ENCODE results near the gene FBXL5.
"Not testable (repeated sequence)": the region's sequence is repeated elsewhere in the genome, so short reads cannot be mapped to it uniquely, and the experiment has no call there.

FBXL5 gene

GRCh38 chr4:15652841-15653240, 2.3 kb downstream of the FBXL5 start:
- Histone ChIP-seq H3K27ac (ENCODE audit: low read length) (no peak overlapping the region), H3K9me3 (ENCODE audit: control insufficient read depth, insufficient read depth, low read length) (no peaks in the 10 kb centered on the region), H3K27me3 (ENCODE audit: control insufficient read depth, insufficient read depth, low read length) (no peaks in the 10 kb centered on the region), H3K4me3 (ENCODE audit: low read length) (no peak overlapping the region), H3K4me1 (ENCODE audit: control insufficient read depth, insufficient read depth, low read length) (no peaks in the 10 kb centered on the region), H3K36me3 (ENCODE audit: control insufficient read depth, insufficient read depth, low read length) (no peaks in the 10 kb centered on the region)
- no peak for DNase-seq (ENCODE audit: low read depth, low spot score)
- WGBS (ENCODE audit: insufficient coverage, insufficient read length) = 100% methylated on average over 3 of the region's 4 CpGs

GRCh38 chr4:15652191-15652590, 3.0 kb downstream of the FBXL5 start:
- Histone ChIP-seq H3K27me3 (ENCODE audit: control insufficient read depth, insufficient read depth, low read length) (no peaks in the 10 kb centered on the region), H3K9me3 (ENCODE audit: control insufficient read depth, insufficient read depth, low read length) (no peaks in the 10 kb centered on the region), H3K36me3 (ENCODE audit: control insufficient read depth, insufficient read depth, low read length) (no peaks in the 10 kb centered on the region), H3K4me3 (ENCODE audit: low read length) (no peak overlapping the region), H3K4me1 (ENCODE audit: control insufficient read depth, insufficient read depth, low read length) (no peaks in the 10 kb centered on the region), H3K27ac (ENCODE audit: low read length) (no peak overlapping the region)
- DNase-seq (ENCODE audit: low read depth, low spot score) = no peak
- WGBS (ENCODE audit: insufficient coverage, insufficient read length) = no CpG with 5 or more reads among the region's 1 CpG

GRCh38 chr4:15651676-15652075, 3.5 kb downstream of the FBXL5 start:
- H3K4me1 ChIP-seq (ENCODE audit: control insufficient read depth, insufficient read depth, low read length) = no peaks in the 10 kb centered on the region
- H3K4me3 ChIP-seq (ENCODE audit: low read length) = no peak overlapping the region

GRCh38 chr4:15649914-15650545, 5.1 kb downstream of the FBXL5 start:
- Histone ChIP-seq H3K4me3 (ENCODE audit: low read length) (no peak overlapping the region), H3K4me1 (ENCODE audit: control insufficient read depth, insufficient read depth, low read length) (no peaks in the 10 kb centered on the region), H3K27ac (ENCODE audit: low read length) (no peak overlapping the region), H3K9me3 (ENCODE audit: control insufficient read depth, insufficient read depth, low read length) (no peaks in the 10 kb centered on the region), H3K36me3 (ENCODE audit: control insufficient read depth, insufficient read depth, low read length) (no peaks in the 10 kb centered on the region), H3K27me3 (ENCODE audit: control insufficient read depth, insufficient read depth, low read length) (no peaks in the 10 kb centered on the region)
- WGBS (ENCODE audit: insufficient coverage, insufficient read length) = no CpG with 5 or more reads among the region's 5 CpGs
- no peak for DNase-seq (ENCODE audit: low read depth, low spot score)

More at GRCh38 chr4:15651676-15652075, 3.5 kb downstream of the FBXL5 start:
- Histone ChIP-seq H3K36me3 (ENCODE audit: control insufficient read depth, insufficient read depth, low read length) (no peaks in the 10 kb centered on the region), H3K27me3 (ENCODE audit: control insufficient read depth, insufficient read depth, low read length) (no peaks in the 10 kb centered on the region), H3K27ac (ENCODE audit: low read length) (no peak overlapping the region), H3K9me3 (ENCODE audit: control insufficient read depth, insufficient read depth, low read length) (no peaks in the 10 kb centered on the region)
- no CpG with 5 or more reads among the region's 2 CpGs for WGBS (ENCODE audit: insufficient coverage, insufficient read length)
- DNase-seq (ENCODE audit: low read depth, low spot score) = no peak

GRCh38 chr4:15648600-15648999, 6.6 kb downstream of the FBXL5 start:
- H3K4me1 ChIP-seq (ENCODE audit: control insufficient read depth, insufficient read depth, low read length) = no peaks in the 10 kb centered on the region
- H3K4me3 ChIP-seq (ENCODE audit: low read length) = no peak overlapping the region
- H3K27me3 ChIP-seq (ENCODE audit: control insufficient read depth, insufficient read depth, low read length) = no peaks in the 10 kb centered on the region
- H3K9me3 ChIP-seq (ENCODE audit: control insufficient read depth, insufficient read depth, low read length) = no peaks in the 10 kb centered on the region
- no peaks in the 10 kb centered on the region for H3K36me3 ChIP-seq (ENCODE audit: control insufficient read depth, insufficient read depth, low read length)
- no peak for DNase-seq (ENCODE audit: low read depth, low spot score)
- WGBS (ENCODE audit: insufficient coverage, insufficient read length) = no CpG with 5 or more reads among the region's 2 CpGs
- H3K27ac ChIP-seq (ENCODE audit: low read length) = no peak overlapping the region

DNA sequence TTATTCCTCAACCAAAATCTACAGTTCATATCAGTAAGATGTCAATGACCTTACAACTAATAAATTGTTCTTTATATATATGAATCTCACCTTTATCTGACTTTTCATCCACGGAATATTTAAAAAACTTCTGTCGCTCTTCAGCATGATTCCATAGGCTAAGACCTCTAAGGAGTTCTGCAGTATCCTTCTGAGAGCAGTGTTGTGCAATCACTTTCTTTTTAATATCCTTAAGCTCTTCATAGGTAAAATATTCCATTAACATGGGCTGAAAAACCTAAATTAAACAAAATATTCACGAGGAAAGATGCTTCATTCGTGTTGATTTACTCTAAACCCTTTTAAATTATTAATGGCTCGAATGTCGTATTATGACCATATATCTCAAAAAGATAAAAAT, 16.7 kb downstream of the FBXL5 start:
- no peaks in the 10 kb centered on the region for H3K27me3 ChIP-seq (ENCODE audit: control insufficient read depth, insufficient read depth, low read length)
- no peak for DNase-seq (ENCODE audit: low read depth, low spot score)
- no peaks in the 10 kb centered on the region for H3K4me1 ChIP-seq (ENCODE audit: control insufficient read depth, insufficient read depth, low read length)
- H3K4me3 ChIP-seq (ENCODE audit: low read length) = no peak overlapping the region
- no peaks in the 10 kb centered on the region for H3K9me3 ChIP-seq (ENCODE audit: control insufficient read depth, insufficient read depth, low read length)
- peaks cover 2% of the 10 kb centered on the region for H3K36me3 ChIP-seq (ENCODE audit: control insufficient read depth, insufficient read depth, low read length)
- no peak overlapping the region for H3K27ac ChIP-seq (ENCODE audit: low read length)
- WGBS (ENCODE audit: insufficient coverage, insufficient read length) = no CpG with 5 or more reads among the region's 6 CpGs

- WGBS (ENCODE audit: insufficient coverage, insufficient read length) = no CpG with 5 or more reads among the region's 1 CpG
- Histone ChIP-seq H3K9me3 (ENCODE audit: control insufficient read depth, insufficient read depth, low read length) (no peaks in the 10 kb centered on the region), H3K27ac (ENCODE audit: low read length) (no peak overlapping the region), H3K4me1 (ENCODE audit: control insufficient read depth, insufficient read depth, low read length) (no peaks in the 10 kb centered on the region), H3K36me3 (ENCODE audit: control insufficient read depth, insufficient read depth, low read length) (peaks cover 2% of the 10 kb centered on the region), H3K27me3 (ENCODE audit: control insufficient read depth, insufficient read depth, low read length) (no peaks in the 10 kb centered on the region), H3K4me3 (ENCODE audit: low read length) (no peak overlapping the region)
- no peak for DNase-seq (ENCODE audit: low read depth, low spot score)
Measured at GRCh38 chr4:15636818-15637217, 18.3 kb downstream of the FBXL5 start.

- H3K4me1 ChIP-seq (ENCODE audit: control insufficient read depth, insufficient read depth, low read length); H3K27me3 ChIP-seq (ENCODE audit: control insufficient read depth, insufficient read depth, low read length); H3K36me3 ChIP-seq (ENCODE audit: control insufficient read depth, insufficient read depth, low read length); H3K9me3 ChIP-seq (ENCODE audit: control insufficient read depth, insufficient read depth, low read length); H3K4me3 ChIP-seq (ENCODE audit: low read length); H3K27ac ChIP-seq (ENCODE audit: low read length); DNase-seq (ENCODE audit: low read depth, low spot score): not testable (repeated sequence)
- WGBS (ENCODE audit: insufficient coverage, insufficient read length) = no CpG with 5 or more reads among the region's 5 CpGs
Measured at GRCh38 chr4:15617407-15617806, 37.8 kb downstream of the FBXL5 start.

DNA sequence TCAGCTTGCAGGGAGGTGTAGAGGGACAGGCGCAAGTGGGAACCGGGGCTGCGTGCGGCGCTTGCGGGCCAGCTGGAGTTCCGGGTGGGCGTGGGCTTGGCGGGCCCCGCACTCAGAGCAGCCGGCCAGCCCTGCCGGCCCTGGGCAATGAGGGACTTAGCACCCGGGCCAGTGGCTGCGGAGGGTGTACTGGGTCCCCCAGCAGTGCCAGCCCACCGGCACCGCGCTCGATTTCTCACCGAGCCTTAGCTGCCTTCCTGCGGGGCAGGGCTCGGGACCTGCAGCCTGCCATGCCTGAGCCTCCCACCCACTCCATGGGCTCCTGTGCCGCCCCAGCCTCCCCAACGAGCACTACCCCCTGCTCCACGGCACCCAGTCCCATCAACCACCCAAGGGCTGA, 40.3 kb downstream of the FBXL5 start:
- H3K27ac ChIP-seq (ENCODE audit: low read length); H3K4me3 ChIP-seq (ENCODE audit: low read length); DNase-seq (ENCODE audit: low read depth, low spot score); H3K27me3 ChIP-seq (ENCODE audit: control insufficient read depth, insufficient read depth, low read length); H3K4me1 ChIP-seq (ENCODE audit: control insufficient read depth, insufficient read depth, low read length); H3K36me3 ChIP-seq (ENCODE audit: control insufficient read depth, insufficient read depth, low read length); H3K9me3 ChIP-seq (ENCODE audit: control insufficient read depth, insufficient read depth, low read length): not testable (repeated sequence)
- WGBS (ENCODE audit: insufficient coverage, insufficient read length) = no CpG with 5 or more reads among the region's 24 CpGs

GRCh38 chr4:15612136-15612535, 43.0 kb downstream of the FBXL5 start:
- Histone ChIP-seq H3K4me3 (ENCODE audit: low read length) (no peak overlapping the region), H3K27ac (ENCODE audit: low read length) (no peak overlapping the region), H3K36me3 (ENCODE audit: control insufficient read depth, insufficient read depth, low read length) (no peaks in the 10 kb centered on the region), H3K9me3 (ENCODE audit: control insufficient read depth, insufficient read depth, low read length) (no peaks in the 10 kb centered on the region), H3K4me1 (ENCODE audit: control insufficient read depth, insufficient read depth, low read length) (no peaks in the 10 kb centered on the region), H3K27me3 (ENCODE audit: control insufficient read depth, insufficient read depth, low read length) (no peaks in the 10 kb centered on the region)
- no peak for DNase-seq (ENCODE audit: low read depth, low spot score)
- no CpG with 5 or more reads among the region's 2 CpGs for WGBS (ENCODE audit: insufficient coverage, insufficient read length)

DNA sequence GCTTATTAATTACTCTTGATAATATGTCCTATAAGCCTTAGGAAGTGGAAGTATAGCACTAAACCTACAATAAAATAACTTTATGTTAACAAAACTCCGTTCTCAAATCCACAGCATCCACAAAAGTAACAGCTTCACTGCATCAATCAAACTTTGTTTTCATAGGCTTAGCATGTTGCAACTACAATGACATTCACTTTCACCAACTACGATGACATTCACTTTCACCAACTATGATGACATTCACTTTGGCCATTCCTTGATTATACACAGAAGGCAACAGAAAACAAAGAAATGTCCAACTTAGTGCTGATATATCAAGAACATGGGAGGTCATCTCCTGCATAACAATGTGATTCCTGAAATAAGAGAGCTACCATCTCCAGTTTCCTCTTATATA, 44.3 kb downstream of the FBXL5 start:
- Histone ChIP-seq H3K27me3 (ENCODE audit: control insufficient read depth, insufficient read depth, low read length) (no peaks in the 10 kb centered on the region), H3K4me3 (ENCODE audit: low read length) (no peak overlapping the region), H3K27ac (ENCODE audit: low read length) (no peak overlapping the region), H3K9me3 (ENCODE audit: control insufficient read depth, insufficient read depth, low read length) (no peaks in the 10 kb centered on the region), H3K4me1 (ENCODE audit: control insufficient read depth, insufficient read depth, low read length) (no peaks in the 10 kb centered on the region), H3K36me3 (ENCODE audit: control insufficient read depth, insufficient read depth, low read length) (no peaks in the 10 kb centered on the region)
- no CpG with 5 or more reads among the region's 2 CpGs for WGBS (ENCODE audit: insufficient coverage, insufficient read length)
- no peak for DNase-seq (ENCODE audit: low read depth, low spot score)

Data from iPS DF 6.9 (cell line).